A673 (cell line): ENCODE data around the gene SPSB1.

Source experiments
- EZH2 ChIP-seq: fragments of 200-600 bp; sonication (generic); IDR thresholded peaks from 2 replicates; pipeline ENCODE4 v1.6.1; 2017; ENCODE audit warnings: borderline replicate concordance, low read depth, mild to moderate bottlenecking, mixed read lengths, antibody characterized with exemption, low read length; ENCODE audit not compliant: poor library complexity, severe bottlenecking
- TF ChIP-seq, protein P1 (sequence below): fragments of 300-800, 200-600 bp; sonication (generic); conservative IDR thresholded peaks from 2 replicates; pipeline ENCODE4 v1.5.1; 2017; ENCODE audit warnings: low read depth, mild to moderate bottlenecking, antibody characterized with exemption, low read length, moderate library complexity, mixed read lengths

DNA sequence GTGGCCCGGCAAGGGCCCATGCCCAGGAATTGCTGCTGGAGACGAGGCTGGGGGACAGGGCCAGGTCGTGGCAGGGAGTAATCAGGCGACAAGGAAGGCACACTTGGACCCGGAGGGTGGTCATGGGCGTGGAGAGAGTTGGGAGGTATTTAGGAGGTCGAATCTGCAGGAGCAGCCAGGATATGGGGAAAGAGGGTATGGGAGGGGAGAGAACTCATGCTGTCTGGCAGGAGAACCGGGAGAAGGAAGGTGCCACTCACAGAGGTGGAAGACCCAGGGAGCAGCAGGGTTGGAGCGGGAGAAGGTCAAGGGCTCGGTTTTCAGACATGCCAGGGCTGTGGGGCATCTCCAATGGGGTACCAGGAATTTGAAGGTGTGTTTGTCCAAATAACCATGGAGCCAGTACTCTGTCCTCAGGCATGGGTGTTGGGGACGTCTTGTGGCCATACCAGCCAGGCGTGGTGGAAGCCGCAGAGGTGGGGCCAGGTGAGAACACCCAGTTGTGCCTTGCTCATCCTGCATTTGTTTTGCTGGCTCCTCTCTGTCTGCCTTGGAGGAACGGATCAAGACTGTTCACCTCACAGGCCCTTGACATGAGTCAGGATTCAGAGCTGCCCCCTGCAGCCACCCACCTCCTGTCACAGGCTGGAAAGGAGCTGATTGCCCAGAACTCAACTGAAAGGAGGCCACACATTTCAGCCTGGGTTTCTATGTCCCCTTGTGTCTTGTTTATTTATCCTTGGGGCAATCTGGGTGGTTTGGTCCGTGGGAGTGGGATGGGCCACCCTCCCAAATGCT is 111.6 kb downstream of the SPSB1 start:
- TF ChIP-seq, protein P1, sequence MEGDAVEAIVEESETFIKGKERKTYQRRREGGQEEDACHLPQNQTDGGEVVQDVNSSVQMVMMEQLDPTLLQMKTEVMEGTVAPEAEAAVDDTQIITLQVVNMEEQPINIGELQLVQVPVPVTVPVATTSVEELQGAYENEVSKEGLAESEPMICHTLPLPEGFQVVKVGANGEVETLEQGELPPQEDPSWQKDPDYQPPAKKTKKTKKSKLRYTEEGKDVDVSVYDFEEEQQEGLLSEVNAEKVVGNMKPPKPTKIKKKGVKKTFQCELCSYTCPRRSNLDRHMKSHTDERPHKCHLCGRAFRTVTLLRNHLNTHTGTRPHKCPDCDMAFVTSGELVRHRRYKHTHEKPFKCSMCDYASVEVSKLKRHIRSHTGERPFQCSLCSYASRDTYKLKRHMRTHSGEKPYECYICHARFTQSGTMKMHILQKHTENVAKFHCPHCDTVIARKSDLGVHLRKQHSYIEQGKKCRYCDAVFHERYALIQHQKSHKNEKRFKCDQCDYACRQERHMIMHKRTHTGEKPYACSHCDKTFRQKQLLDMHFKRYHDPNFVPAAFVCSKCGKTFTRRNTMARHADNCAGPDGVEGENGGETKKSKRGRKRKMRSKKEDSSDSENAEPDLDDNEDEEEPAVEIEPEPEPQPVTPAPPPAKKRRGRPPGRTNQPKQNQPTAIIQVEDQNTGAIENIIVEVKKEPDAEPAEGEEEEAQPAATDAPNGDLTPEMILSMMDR = no peak
- TF ChIP-seq EZH2 = no peak
